Activated CD8-positive, alpha-beta T cell treated with anti-CD3 and anti-CD28 coated beads, Interleukin-2, amount 10 ng/mL, durations not matched to agents 7 days and 5 days (primary cell): ENCODE measurements around the gene ARSB. TPM values are rescaled to one million over a fixed set of nuclear protein-coding genes. Genes with fewer than 3 reads are reported as not detected.

ENCODE experiments used
- ATAC-seq: fragments of 150-1000 bp; cut with Tn5 transposase; one replicate; pipeline ENCODE4 v1.10.0; 2021; ENCODE audit warnings: moderate library complexity
- CTCF ChIA-PET: fragments of 350-600 bp; sonication (Branson Sonifier 250); formaldehyde crosslinking; loops from one replicate; lab custom pipeline; 2021; ENCODE audit warnings: antibody characterized with exemption; lab: Charles Lee
- POLR2A ChIA-PET: fragments of 350-600 bp; sonication (Branson Sonifier 250); formaldehyde crosslinking; loops from one replicate; lab custom pipeline; 2021; ENCODE audit warnings: antibody characterized with exemption; lab: Charles Lee
- DNase-seq: peaks from one replicate; pipeline ENCODE4 v3.0.0-alpha.2; 2020
- H3K27ac Mint-ChIP-seq: one replicate; pipeline ENCODE4 v1.8.0; 2021; ENCODE audit warnings: mild to moderate bottlenecking, mixed read lengths
- H3K27me3 Mint-ChIP-seq: one replicate; pipeline ENCODE4 v1.8.0; 2021; ENCODE audit warnings: low read depth, mixed read lengths
- H3K36me3 Mint-ChIP-seq: one replicate; pipeline ENCODE4 v1.8.0; 2021; ENCODE audit warnings: low read depth, mixed read lengths
- H3K4me1 Mint-ChIP-seq: one replicate; pipeline ENCODE4 v1.8.0; 2021; ENCODE audit warnings: low read depth, mixed read lengths
- H3K4me3 Mint-ChIP-seq: one replicate; pipeline ENCODE4 v1.8.0; 2021; ENCODE audit warnings: mild to moderate bottlenecking, mixed read lengths
- H3K9me3 Mint-ChIP-seq: one replicate; pipeline ENCODE4 v1.8.0; 2022; ENCODE audit warnings: mixed read lengths; ENCODE audit not compliant: insufficient read depth
- total RNA-seq, 2 experiments: library from RNA; stranded (reverse); gene quantifications; one replicate each; pipeline ENCODE4 v1.2.3, GENCODE V29; 2021

Gene ARSB
- total RNA-seq, 2 experiments from 2014 or later = 10.3 TPM

DNA sequence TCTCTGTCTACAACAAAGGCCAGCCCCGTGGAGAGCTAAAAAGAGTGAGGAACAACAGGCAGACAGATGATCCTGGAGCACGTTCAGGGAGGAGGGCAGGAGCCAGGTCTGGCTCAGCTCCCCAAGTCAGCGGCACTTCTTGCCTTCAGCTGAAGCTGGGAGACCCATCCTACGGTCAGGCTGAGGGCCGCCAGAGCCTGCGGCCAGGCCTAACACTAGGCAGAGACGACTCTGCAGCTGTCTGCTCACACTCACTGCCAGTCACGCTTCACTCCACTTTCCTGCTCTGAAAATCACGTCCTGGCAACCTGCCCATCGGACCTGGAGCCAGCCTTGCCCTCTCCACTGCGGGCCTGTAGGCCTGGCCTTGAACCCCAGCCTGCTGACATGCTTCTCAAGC lies 175.7 kb downstream of the ARSB start:
- H3K27ac Mint-ChIP-seq = no peak overlapping the region
- no peaks in the 10 kb centered on the region for H3K9me3 Mint-ChIP-seq
- H3K36me3 Mint-ChIP-seq = no peaks in the 10 kb centered on the region
- ChIA-PET POLR2A (no interaction called here), CTCF (no interaction called here)
- H3K4me3 Mint-ChIP-seq = no peak overlapping the region
- no peaks in the 10 kb centered on the region for H3K27me3 Mint-ChIP-seq
- peaks cover 3% of the 10 kb centered on the region for H3K4me1 Mint-ChIP-seq
- DNase-seq = no peak
- no peak for ATAC-seq

DNA sequence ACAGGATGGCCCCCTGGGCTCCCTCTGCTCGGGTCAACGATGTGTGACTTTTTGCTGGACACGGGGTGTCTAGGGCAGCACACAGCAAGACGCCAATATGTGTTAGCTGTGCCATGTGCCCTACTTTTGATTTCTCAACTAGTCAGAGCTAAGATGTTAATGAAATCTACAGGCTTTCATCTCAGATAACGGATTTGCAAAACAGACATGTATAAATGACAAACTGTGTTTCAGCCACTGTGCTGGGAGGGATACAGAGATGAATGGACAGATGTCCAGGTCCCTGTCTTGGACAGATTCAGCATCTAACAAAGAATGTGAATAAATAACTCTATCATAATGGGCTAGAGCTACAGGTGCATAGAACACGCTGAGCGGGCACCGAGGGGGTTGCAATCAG lies 176.3 kb downstream of the ARSB start:
- Mint-ChIP-seq H3K36me3 (no peaks in the 10 kb centered on the region), H3K4me3 (no peak overlapping the region), H3K4me1 (no peaks in the 10 kb centered on the region), H3K27me3 (no peaks in the 10 kb centered on the region), H3K27ac (no peak overlapping the region), H3K9me3 (no peaks in the 10 kb centered on the region)
- ATAC-seq (no peak), DNase-seq (no peak)
- ChIA-PET POLR2A (no interaction called here), CTCF (no interaction called here)

- no peak for DNase-seq
- POLR2A ChIA-PET = no interaction called here
These were observed 176.7 kb downstream of the ARSB start for GRCh38 chr5:78808380-78808779.

DNA sequence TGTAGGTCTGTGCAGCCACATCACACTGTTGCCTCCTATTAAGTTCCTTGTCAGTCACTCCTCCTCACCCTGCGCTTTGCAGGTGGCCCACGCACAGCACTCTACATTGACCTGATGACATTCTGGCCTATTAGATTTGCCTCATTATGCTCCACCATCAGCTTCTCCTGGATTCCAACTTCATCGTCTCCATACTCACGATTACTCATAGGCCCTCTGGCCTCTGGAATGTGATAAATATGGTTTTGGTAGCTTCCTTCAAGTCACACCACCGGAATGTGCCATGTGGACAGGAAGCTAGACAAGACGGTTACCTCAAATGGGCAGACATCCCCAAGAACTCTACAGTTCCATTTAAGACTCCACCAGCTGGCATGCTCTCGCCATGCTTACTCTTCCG lies 178.6 kb downstream of the ARSB start:
- no peak for DNase-seq
- CTCF ChIA-PET = interaction anchor here (1.0 kb wide), 1 partner anchor 18 kb away, joined by 3 read pairs; no protein-coding TSS in a partner anchor
- H3K9me3 Mint-ChIP-seq = no peaks in the 10 kb centered on the region
- no peaks in the 10 kb centered on the region for H3K27me3 Mint-ChIP-seq
- H3K36me3 Mint-ChIP-seq = peaks cover 2% of the 10 kb centered on the region
- POLR2A ChIA-PET = no interaction called here
- no peak for ATAC-seq
- H3K4me1 Mint-ChIP-seq = no peaks in the 10 kb centered on the region
- no peak overlapping the region for H3K4me3 Mint-ChIP-seq
- H3K27ac Mint-ChIP-seq = no peak overlapping the region

More at GRCh38 chr5:78808380-78808779, 176.7 kb downstream of the ARSB start:
- Mint-ChIP-seq H3K9me3 (no peaks in the 10 kb centered on the region), H3K27me3 (no peaks in the 10 kb centered on the region), H3K36me3 (no peaks in the 10 kb centered on the region), H3K27ac (no peak overlapping the region), H3K4me3 (no peak overlapping the region), H3K4me1 (no peaks in the 10 kb centered on the region)
- no peak for ATAC-seq
- CTCF ChIA-PET = no interaction called here

- no peak for DNase-seq
- Mint-ChIP-seq H3K4me1 (no peaks in the 10 kb centered on the region), H3K27me3 (no peaks in the 10 kb centered on the region), H3K27ac (no peak overlapping the region), H3K4me3 (no peak overlapping the region), H3K9me3 (peaks cover 7% of the 10 kb centered on the region), H3K36me3 (peaks cover 8% of the 10 kb centered on the region)
- CTCF ChIA-PET = no interaction called here
- no peak for ATAC-seq
- POLR2A ChIA-PET = no interaction called here
These were observed 179.5 kb downstream of the ARSB start for GRCh38 chr5:78805474-78806124.

DNA sequence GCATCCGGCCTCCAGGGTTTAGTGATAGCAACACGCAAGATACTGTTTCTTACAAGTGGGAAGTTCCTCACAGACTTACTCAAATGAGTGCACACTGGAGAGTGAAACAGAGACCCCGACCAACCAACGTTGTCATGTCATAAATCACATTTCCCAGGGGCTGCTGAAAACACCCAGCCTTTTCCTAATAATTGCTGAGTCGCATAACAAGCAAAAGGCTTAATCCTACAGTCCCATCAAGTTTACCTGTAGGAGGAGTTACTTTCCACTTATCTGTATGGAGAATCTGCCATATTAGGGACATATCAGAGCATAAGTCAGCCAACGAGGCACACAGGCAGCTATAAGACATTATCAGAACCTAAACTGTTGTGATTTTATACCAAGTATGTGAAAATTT lies 180.1 kb downstream of the ARSB start:
- no peak for DNase-seq
- CTCF ChIA-PET = no interaction called here
- peaks cover 8% of the 10 kb centered on the region for H3K36me3 Mint-ChIP-seq
- ATAC-seq = no peak
- H3K27me3 Mint-ChIP-seq = no peaks in the 10 kb centered on the region
- H3K4me1 Mint-ChIP-seq = no peaks in the 10 kb centered on the region
- no peak overlapping the region for H3K27ac Mint-ChIP-seq
- H3K4me3 Mint-ChIP-seq = no peak overlapping the region
- POLR2A ChIA-PET = no interaction called here
- peaks cover 10% of the 10 kb centered on the region for H3K9me3 Mint-ChIP-seq

- POLR2A ChIA-PET = no interaction called here
- CTCF ChIA-PET = no interaction called here
- H3K4me1 Mint-ChIP-seq = no peaks in the 10 kb centered on the region
- no peaks in the 10 kb centered on the region for H3K27me3 Mint-ChIP-seq
- no peak overlapping the region for H3K4me3 Mint-ChIP-seq
- peaks cover 10% of the 10 kb centered on the region for H3K9me3 Mint-ChIP-seq
- no peak for ATAC-seq
- no peak overlapping the region for H3K27ac Mint-ChIP-seq
- DNase-seq = no peak
- H3K36me3 Mint-ChIP-seq = peaks cover 8% of the 10 kb centered on the region
These were observed 181.2 kb downstream of the ARSB start for GRCh38 chr5:78803941-78804340.

- Mint-ChIP-seq H3K9me3 (peaks cover 10% of the 10 kb centered on the region), H3K27ac (no peak overlapping the region), H3K27me3 (no peaks in the 10 kb centered on the region), H3K4me1 (no peaks in the 10 kb centered on the region), H3K36me3 (peaks cover 8% of the 10 kb centered on the region), H3K4me3 (no peak overlapping the region)
- ATAC-seq (no peak), DNase-seq (no peak)
- POLR2A ChIA-PET = no interaction called here
- CTCF ChIA-PET = no interaction called here
These were observed 181.8 kb downstream of the ARSB start for GRCh38 chr5:78803353-78803752.

- Mint-ChIP-seq H3K27ac (no peak overlapping the region), H3K9me3 (peaks cover 10% of the 10 kb centered on the region), H3K36me3 (peaks cover 8% of the 10 kb centered on the region), H3K27me3 (no peaks in the 10 kb centered on the region), H3K4me3 (no peak overlapping the region), H3K4me1 (peaks cover 1% of the 10 kb centered on the region)
- ATAC-seq = no peak
- ChIA-PET POLR2A (no interaction called here), CTCF (no interaction called here)
- no peak for DNase-seq
These were observed 183.7 kb downstream of the ARSB start for GRCh38 chr5:78801413-78801812.

DNA sequence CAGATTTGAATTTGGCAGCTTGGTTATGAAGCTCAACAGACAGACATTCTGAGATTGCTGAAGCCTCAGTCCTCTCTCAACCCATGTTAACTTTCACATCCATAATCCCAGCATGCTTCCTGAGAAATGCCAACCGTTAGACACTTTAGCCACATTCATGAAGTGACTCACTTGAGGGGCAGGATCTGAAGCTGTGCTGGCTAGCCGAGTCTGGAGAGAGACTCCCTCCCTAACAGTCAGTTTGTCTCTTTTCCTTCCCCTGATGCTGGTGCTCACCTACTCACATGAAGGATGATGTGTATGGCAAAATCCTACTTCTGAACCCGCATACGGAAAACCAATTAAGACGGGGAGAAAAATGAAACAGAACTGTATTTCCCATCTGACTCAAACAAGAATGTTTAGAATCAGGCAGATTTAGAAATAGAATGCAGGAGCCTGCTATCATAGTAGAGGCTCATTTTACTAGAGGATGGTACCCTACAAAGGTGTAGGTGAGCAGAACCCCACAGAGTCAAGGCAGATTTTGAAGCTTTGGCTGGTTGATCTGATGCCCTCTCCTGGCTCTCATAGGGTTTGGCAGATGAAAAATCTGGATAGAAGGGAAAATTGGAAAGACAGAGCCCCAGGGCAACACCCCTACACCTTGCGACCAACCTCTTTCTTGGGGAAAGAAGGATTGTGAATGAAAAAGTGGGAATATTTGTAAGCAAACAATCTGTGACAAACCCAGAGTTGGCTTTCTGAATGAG lies 185.7 kb downstream of the ARSB start:
- CTCF ChIA-PET = no interaction called here
- peaks cover 9% of the 10 kb centered on the region for H3K4me1 Mint-ChIP-seq
- DNase-seq (no peak), ATAC-seq (no peak)
- peaks cover 8% of the 10 kb centered on the region for H3K36me3 Mint-ChIP-seq
- H3K9me3 Mint-ChIP-seq = peaks cover 10% of the 10 kb centered on the region
- no peak overlapping the region for H3K4me3 Mint-ChIP-seq
- no peak overlapping the region for H3K27ac Mint-ChIP-seq
- POLR2A ChIA-PET = no interaction called here
- H3K27me3 Mint-ChIP-seq = no peaks in the 10 kb centered on the region

GRCh38 chr5:78798673-78799029 lies 186.5 kb downstream of the ARSB start:
- peaks cover 10% of the 10 kb centered on the region for H3K9me3 Mint-ChIP-seq
- ChIA-PET POLR2A (no interaction called here), CTCF (no interaction called here)
- ATAC-seq = no peak
- no peak overlapping the region for H3K27ac Mint-ChIP-seq
- no peaks in the 10 kb centered on the region for H3K27me3 Mint-ChIP-seq
- H3K4me3 Mint-ChIP-seq = no peak overlapping the region
- DNase-seq = no peak
- peaks cover 9% of the 10 kb centered on the region for H3K4me1 Mint-ChIP-seq
- peaks cover 8% of the 10 kb centered on the region for H3K36me3 Mint-ChIP-seq

- Mint-ChIP-seq H3K4me1 (peaks cover 9% of the 10 kb centered on the region), H3K4me3 (no peak overlapping the region), H3K36me3 (peaks cover 8% of the 10 kb centered on the region), H3K27me3 (no peaks in the 10 kb centered on the region), H3K9me3 (peaks cover 10% of the 10 kb centered on the region), H3K27ac (no peak overlapping the region)
- DNase-seq = no peak
- ATAC-seq = no peak
- ChIA-PET CTCF (no interaction called here), POLR2A (no interaction called here)
These were observed 187.0 kb downstream of the ARSB start for GRCh38 chr5:78797936-78798672.
